Measurements from ENCODE around the gene CEP63.

The CEP63 gene

GRCh38 chr3:134613006-134613520, 127.2 kb downstream of the CEP63 start:
- Mint-ChIP-seq H3K27ac (no peak overlapping the region), H3K36me3 (no peaks in the 10 kb centered on the region), H3K4me3 (no peak overlapping the region), H3K9me3 (no peaks in the 10 kb centered on the region), H3K4me1 (no peaks in the 10 kb centered on the region)
- DNase-seq (ENCODE audit: low spot score in 2 of 2) (peak in 1 of 2 donors; percentile 28), ATAC-seq (no peak)

- Mint-ChIP-seq H3K9me3 (no peaks in the 10 kb centered on the region), H3K36me3 (no peaks in the 10 kb centered on the region), H3K4me3 (no peak overlapping the region), H3K4me1 (no peaks in the 10 kb centered on the region), H3K27ac (no peak overlapping the region)
- DNase-seq (ENCODE audit: low spot score in 2 of 2) (no peak), ATAC-seq (no peak)
Measured at GRCh38 chr3:134614955-134615354, 129.1 kb downstream of the CEP63 start.

- H3K27ac Mint-ChIP-seq, result no peak overlapping the region
- no peak for ATAC-seq
- DNase-seq (ENCODE audit: low spot score in 2 of 2), result no peak
- H3K36me3 Mint-ChIP-seq, result no peaks in the 10 kb centered on the region
- no peaks in the 10 kb centered on the region for H3K4me1 Mint-ChIP-seq
- no peak overlapping the region for H3K4me3 Mint-ChIP-seq
- no peaks in the 10 kb centered on the region for H3K9me3 Mint-ChIP-seq
Measured at GRCh38 chr3:134615743-134616142, 129.9 kb downstream of the CEP63 start.

GRCh38 chr3:134617608-134618477, 132.0 kb downstream of the CEP63 start:
- no peaks in the 10 kb centered on the region for H3K9me3 Mint-ChIP-seq
- no peaks in the 10 kb centered on the region for H3K36me3 Mint-ChIP-seq
- H3K4me1 Mint-ChIP-seq, result no peaks in the 10 kb centered on the region
- H3K27ac Mint-ChIP-seq, result no peak overlapping the region
- ATAC-seq (peak; percentile 19), DNase-seq (ENCODE audit: low spot score in 2 of 2) (no peak)
- no peak overlapping the region for H3K4me3 Mint-ChIP-seq

GRCh38 chr3:134618478-134619300, 132.8 kb downstream of the CEP63 start:
- no peak overlapping the region for H3K27ac Mint-ChIP-seq
- no peak overlapping the region for H3K4me3 Mint-ChIP-seq
- no peaks in the 10 kb centered on the region for H3K9me3 Mint-ChIP-seq
- no peak for ATAC-seq
- no peaks in the 10 kb centered on the region for H3K4me1 Mint-ChIP-seq
- no peak for DNase-seq (ENCODE audit: low spot score in 2 of 2)
- H3K36me3 Mint-ChIP-seq, result no peaks in the 10 kb centered on the region

- Mint-ChIP-seq H3K9me3 (no peaks in the 10 kb centered on the region), H3K27ac (no peak overlapping the region), H3K4me3 (no peak overlapping the region), H3K36me3 (no peaks in the 10 kb centered on the region), H3K4me1 (no peaks in the 10 kb centered on the region)
- no peak for ATAC-seq
- DNase-seq (ENCODE audit: low spot score in 2 of 2), result no peak
Measured at GRCh38 chr3:134619301-134619615, 133.4 kb downstream of the CEP63 start.

GRCh38 chr3:134619884-134620445, 134.1 kb downstream of the CEP63 start:
- H3K36me3 Mint-ChIP-seq, result no peaks in the 10 kb centered on the region
- no peak overlapping the region for H3K27ac Mint-ChIP-seq
- DNase-seq (ENCODE audit: low spot score in 2 of 2) (no peak), ATAC-seq (no peak)
- no peaks in the 10 kb centered on the region for H3K9me3 Mint-ChIP-seq
- H3K4me3 Mint-ChIP-seq, result no peak overlapping the region
- no peaks in the 10 kb centered on the region for H3K4me1 Mint-ChIP-seq

- ATAC-seq (no peak), DNase-seq (ENCODE audit: low spot score in 2 of 2) (no peak)
- no peaks in the 10 kb centered on the region for H3K4me1 Mint-ChIP-seq
- H3K9me3 Mint-ChIP-seq, result no peaks in the 10 kb centered on the region
- no peak overlapping the region for H3K27ac Mint-ChIP-seq
- H3K4me3 Mint-ChIP-seq, result no peak overlapping the region
- H3K36me3 Mint-ChIP-seq, result no peaks in the 10 kb centered on the region
Measured at GRCh38 chr3:134620476-134621115, 134.7 kb downstream of the CEP63 start.

- Mint-ChIP-seq H3K36me3 (no peaks in the 10 kb centered on the region), H3K9me3 (no peaks in the 10 kb centered on the region), H3K4me3 (no peak overlapping the region), H3K4me1 (no peaks in the 10 kb centered on the region), H3K27ac (no peak overlapping the region)
- ATAC-seq, result no peak
- no peak for DNase-seq (ENCODE audit: low spot score in 2 of 2)
Measured at GRCh38 chr3:134621854-134622253, 136.0 kb downstream of the CEP63 start.

GRCh38 chr3:134622806-134623365, 137.0 kb downstream of the CEP63 start:
- Mint-ChIP-seq H3K36me3 (no peaks in the 10 kb centered on the region), H3K9me3 (no peaks in the 10 kb centered on the region), H3K27ac (no peak overlapping the region), H3K4me3 (no peak overlapping the region), H3K4me1 (peaks cover 4% of the 10 kb centered on the region)
- ATAC-seq, result peak; percentile 4
- DNase-seq (ENCODE audit: low spot score in 2 of 2), result no peak

- Mint-ChIP-seq H3K36me3 (no peaks in the 10 kb centered on the region), H3K4me3 (no peak overlapping the region), H3K4me1 (peaks cover 6% of the 10 kb centered on the region), H3K9me3 (no peaks in the 10 kb centered on the region), H3K27ac (no peak overlapping the region)
- DNase-seq (ENCODE audit: low spot score in 2 of 2), result no peak
- peak; percentile 2 for ATAC-seq
Measured at GRCh38 chr3:134623615-134624245, 137.9 kb downstream of the CEP63 start.
